HG03439 (cell line): ENCODE measurements around the gene GRM5.
"Not testable (repeated sequence)": the region's sequence is repeated elsewhere in the genome, so short reads cannot be mapped to it uniquely, and the experiment has no call there.

Experiments
- ATAC-seq: cut with Tn5 transposase; IDR thresholded peaks from one replicate; pipeline ENCODE4 v1.9.1; 2021; ENCODE audit warnings: mild to moderate bottlenecking, moderate library complexity; ENCODE audit not compliant: unreplicated experiment

The GRM5 gene

GRCh38 chr11:88511006-88511405 lies 554.8 kb downstream of the GRM5 start:
- ATAC-seq: no peak

DNA sequence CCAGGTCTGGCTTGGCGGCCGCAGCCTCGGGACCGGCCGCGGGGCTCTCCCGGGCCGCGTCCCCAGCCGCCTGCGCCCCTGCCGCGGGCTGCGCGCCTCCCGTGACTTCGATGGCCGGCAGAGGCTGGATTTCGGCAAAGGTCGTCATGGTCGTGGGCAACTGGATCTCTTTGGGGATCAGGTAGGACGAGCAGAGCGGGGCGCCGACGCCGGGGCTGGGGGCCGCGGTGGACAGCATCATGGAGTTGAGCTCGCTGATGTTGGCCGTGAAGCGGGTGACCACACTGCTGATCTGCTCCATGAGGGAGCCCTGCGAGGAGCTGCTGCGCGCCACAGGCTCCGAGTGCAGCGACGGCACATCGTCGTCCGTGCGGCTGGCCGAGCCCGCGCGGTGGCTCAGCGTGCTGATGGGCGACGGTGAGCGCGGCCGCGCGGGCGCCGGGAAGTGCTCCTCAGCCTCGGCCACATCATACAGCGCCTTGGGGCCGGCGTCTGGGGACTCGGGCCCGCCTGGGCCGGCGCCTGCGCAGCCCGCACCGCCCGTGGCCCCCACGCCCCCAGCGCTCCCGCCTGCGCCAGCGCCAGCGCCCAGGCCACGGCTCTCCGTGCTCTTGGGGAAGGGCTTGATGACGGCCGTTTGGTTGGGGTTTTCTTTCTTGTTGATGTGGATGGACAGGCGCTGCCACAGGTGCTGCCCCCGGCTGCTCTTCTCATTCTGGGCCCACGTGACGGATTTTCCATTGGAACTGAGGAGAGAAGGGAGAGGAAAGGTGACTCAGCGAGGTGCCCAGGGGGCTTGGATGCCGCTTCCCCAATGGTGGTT lies 556.8 kb downstream of the GRM5 start:
- no peak for ATAC-seq

DNA sequence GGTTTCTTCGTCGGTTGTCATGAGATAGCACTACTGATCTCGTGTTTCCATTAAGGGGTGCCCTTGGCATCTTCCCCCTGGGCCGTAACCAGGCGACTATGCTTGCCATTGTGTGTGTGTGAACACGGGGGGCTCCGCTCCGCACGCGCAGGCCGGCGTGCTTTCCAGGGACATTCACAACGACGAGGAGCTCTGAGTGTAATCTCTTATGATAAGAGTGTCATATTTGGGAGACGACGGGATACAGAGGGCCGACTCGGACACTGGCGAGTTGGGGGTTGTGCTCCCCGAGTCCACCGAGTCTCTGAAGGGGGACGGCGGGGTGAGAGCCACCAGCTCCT lies 557.4 kb downstream of the GRM5 start:
- no peak for ATAC-seq

DNA sequence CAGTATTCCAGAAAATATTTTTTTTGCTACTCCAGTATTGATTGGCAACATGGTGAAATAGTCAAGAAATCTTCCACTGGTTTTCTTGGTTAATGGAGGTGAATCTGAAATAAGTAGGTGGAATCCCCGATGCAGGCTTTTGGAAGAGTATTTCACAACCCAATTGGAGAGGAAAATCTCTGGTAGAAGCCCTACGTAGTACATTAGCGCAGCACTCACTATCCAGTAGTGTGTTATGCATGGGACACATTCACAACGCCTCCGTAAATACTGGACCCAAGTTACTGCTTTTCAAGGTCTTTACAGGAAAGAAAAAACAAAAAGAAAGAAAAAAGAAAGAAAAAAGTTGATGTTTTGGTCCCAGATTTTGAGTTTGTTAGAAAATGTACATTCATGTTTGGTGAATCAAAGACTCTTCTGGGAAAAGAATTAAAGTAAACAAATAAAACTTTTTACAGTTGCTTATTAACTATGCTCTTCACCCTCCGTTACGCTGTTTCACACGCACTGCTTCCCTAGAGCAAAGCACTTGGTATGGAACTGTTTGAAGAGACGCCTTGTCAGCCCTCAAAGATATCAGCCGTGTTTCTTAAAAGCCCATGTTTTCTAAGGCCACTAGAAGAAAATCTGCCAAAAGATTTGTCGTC lies 557.9 kb downstream of the GRM5 start:
- no peak for ATAC-seq

GRCh38 chr11:88501541-88501940 lies 564.2 kb downstream of the GRM5 start:
- ATAC-seq: no peak

DNA sequence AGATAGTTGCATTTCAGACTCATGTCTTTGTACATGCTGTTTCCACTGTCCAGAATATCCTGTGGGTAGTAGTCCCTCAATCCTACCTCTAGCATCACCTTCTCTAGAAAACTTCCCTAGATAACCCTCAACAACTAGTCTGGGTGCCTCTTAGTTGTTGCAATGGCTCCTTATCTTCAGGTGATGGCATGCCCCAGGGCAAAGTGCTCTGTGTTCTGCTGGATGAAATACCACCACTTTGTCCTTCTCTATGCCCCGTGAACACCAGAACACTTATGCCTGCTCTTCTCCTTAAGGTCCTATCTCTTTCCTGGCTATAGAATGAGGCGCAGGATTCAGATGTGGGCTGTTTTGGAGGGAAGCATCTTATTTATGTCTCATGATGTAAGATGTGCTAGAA lies 569.9 kb downstream of the GRM5 start:
- no peak for ATAC-seq

- ATAC-seq: no peak
Observed at GRCh38 chr11:88494848-88495247, 570.9 kb downstream of the GRM5 start.

- ATAC-seq: no peak
Observed at GRCh38 chr11:88491674-88492073, 574.1 kb downstream of the GRM5 start.

DNA sequence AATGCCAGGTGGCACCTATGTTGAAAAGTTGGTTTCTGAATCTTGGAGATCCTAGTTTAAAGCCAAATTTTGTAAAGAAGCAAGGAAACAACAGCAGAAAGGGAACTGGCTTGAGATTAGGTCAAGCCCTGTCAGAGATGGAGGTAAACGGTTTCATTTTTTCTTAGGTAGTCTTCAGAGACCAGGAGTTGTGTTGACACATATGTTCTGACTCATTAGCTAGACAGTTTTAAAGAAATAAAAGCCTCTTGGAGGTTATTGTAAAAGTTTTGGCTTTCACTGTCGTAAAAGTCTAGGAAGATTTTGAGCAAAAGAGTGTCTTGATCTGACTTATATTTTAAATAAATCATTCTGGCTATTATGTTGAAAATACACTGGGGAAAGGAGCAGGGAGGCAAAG lies 576.8 kb downstream of the GRM5 start:
- no peak for ATAC-seq

DNA sequence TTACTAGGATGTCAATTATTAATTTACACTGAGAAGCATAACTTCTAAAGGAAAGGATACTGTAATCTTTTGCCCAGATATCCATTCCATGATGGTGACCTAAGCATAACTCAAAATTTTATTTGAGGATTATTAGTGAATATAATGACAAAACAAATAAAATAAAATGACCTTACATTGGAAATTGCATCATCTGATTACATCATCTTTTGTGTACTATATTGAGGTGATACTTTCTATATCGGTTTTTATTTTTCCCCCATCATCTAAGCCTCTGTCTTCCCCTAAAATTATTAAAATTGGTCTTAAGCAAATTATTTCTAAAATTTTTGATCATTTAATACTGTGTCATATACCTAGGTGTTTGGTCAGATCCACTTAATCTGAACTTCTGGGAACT lies 578.1 kb downstream of the GRM5 start:
- ATAC-seq: no peak

DNA sequence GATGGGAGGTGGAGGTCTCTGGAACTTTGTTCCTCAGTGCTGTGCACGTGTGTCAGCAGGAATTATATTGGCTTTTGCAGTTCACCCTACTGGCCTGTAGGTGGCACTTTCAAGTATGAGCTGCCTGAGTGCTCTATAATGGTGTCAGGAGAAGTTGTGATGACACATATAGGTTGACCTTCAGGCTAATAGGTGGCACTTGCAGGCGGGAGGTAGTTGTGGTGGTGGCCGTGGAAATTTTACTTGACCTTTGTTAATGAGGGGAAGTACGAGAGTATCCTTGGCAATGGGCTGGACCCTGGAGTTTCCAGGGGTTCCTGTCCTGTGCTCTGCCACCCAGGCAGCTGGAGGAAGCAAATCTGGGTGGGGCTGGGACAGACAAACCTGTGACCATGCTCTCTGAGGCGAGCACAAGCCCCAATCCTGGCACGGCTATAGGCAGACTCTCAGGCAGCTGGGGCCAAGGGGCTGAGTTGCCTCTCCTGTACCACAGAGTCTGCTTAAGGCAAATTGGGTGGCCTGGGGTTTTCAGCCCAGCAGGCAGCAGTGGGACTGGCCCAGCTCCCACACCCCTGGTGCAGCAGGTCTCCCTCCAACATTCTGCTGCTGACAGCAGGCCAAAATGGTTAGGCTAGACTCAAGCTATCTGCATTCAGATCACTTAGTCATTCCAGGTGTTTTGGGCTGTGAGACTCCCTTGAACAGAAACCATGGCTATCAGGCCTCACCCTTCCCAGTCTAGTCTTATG lies 580.7 kb downstream of the GRM5 start:
- ATAC-seq: peak; percentile 89

- no peak for ATAC-seq
Observed at GRCh38 chr11:88482871-88483301, 582.9 kb downstream of the GRM5 start.

- ATAC-seq: no peak
Observed at GRCh38 chr11:88480223-88480622, 585.6 kb downstream of the GRM5 start.

GRCh38 chr11:88478136-88478815 lies 587.5 kb downstream of the GRM5 start:
- ATAC-seq: no peak

DNA sequence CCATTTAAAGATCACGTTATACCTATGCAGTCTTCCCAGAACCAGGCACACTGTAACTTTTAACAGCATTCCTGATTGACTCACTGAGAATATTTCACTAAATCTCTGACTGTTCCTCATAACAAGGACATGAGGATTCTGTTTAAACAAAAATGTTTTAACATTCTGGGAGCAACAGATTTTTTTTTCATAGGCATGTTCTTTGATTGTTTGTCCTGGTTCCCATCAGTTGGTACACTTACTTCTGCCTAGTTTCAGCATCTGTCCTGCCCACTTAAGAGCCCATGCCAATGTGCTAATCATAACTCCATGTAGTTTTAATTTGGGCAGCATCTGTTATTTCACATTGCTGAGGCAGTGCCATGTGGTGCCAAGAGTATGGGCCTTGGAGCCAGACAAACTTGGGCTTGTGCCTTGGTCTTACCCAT lies 589.8 kb downstream of the GRM5 start:
- no peak for ATAC-seq

- ATAC-seq: no peak
Observed at GRCh38 chr11:88474655-88475054, 591.1 kb downstream of the GRM5 start.

GRCh38 chr11:88469561-88470225 lies 596.1 kb downstream of the GRM5 start:
- ATAC-seq: no peak

DNA sequence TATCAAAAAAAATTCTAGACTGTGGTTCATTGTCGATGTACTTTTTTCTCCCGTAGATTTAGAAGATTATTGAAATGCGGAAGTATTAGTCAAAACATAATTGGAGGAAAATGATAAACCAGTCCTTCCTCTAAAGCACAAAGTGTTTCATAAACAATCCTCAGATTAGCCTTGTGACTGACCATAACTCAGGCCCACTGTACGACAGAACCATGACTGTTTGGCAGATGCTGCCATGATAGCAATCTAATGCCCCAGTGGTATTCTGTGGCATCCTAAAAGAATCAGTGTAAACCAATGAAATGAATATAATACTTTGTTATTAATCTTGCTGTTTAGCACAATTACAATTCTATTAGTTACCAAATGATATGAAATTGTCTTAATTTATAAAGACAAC lies 601.3 kb downstream of the GRM5 start:
- ATAC-seq: no peak

- ATAC-seq: not testable (repeated sequence)
Observed at GRCh38 chr11:88463301-88463700, 602.5 kb downstream of the GRM5 start.

GRCh38 chr11:88458047-88458446 lies 607.7 kb downstream of the GRM5 start:
- not testable (repeated sequence) for ATAC-seq

- no peak for ATAC-seq
Observed at GRCh38 chr11:88455974-88456373, 609.8 kb downstream of the GRM5 start.
